Lung (tissue), 12 donors: ENCODE data around the gene DIS3L2. TPM values are rescaled to one million over a fixed set of nuclear protein-coding genes. Genes with fewer than 3 reads are reported as not detected.
"Not testable (repeated sequence)": the region's sequence is repeated elsewhere in the genome, so short reads cannot be mapped to it uniquely, and the experiment has no call there.

Experiments used
- ATAC-seq: fragments of 200-7000 bp; cut with Tn5 transposase; one replicate; pipeline ENCODE4 v1.9.1; 2020; ENCODE audit warnings: moderate number of reproducible peaks; ENCODE audit not compliant: insufficient read depth, low FRiP score
- DNase-seq, 3 donors: peaks; one replicate each; pipeline ENCODE4 v3.0.0-alpha.2; 2013 to 2017
- H3K27ac ChIP-seq, 2 donors: one replicate each; pipeline ENCODE4 v1.5.1; 2013; ENCODE audit warnings: mild to moderate bottlenecking in 2 of 2, moderate library complexity in 2 of 2, control low read depth in 1 of 2, inconsistent platforms in 1 of 2, low read depth in 1 of 2, low read length in 1 of 2
- H3K27me3 ChIP-seq, 3 donors: one replicate each; pipeline ENCODE4 v1.5.1; 2013; ENCODE audit warnings: low read length in 2 of 3; ENCODE audit not compliant: control insufficient read depth in 3 of 3, insufficient read depth in 3 of 3
- H3K36me3 ChIP-seq, 4 donors: one replicate each; pipeline ENCODE4 v1.5.1; 2013; ENCODE audit warnings: low read length in 4 of 4, mild to moderate bottlenecking in 1 of 4, moderate library complexity in 1 of 4; ENCODE audit not compliant: control insufficient read depth in 4 of 4, insufficient read depth in 4 of 4
- H3K4me1 ChIP-seq, 5 donors: one replicate each; pipeline ENCODE4 v1.5.1; 2013; ENCODE audit warnings: low read length in 5 of 5, mild to moderate bottlenecking in 2 of 5, moderate library complexity in 1 of 5; ENCODE audit not compliant: control insufficient read depth in 5 of 5, insufficient read depth in 5 of 5
- H3K4me3 ChIP-seq: one replicate; pipeline ENCODE4 v1.5.1; 2013; ENCODE audit warnings: mild to moderate bottlenecking, control low read depth, moderate library complexity
- H3K9ac ChIP-seq, 2 donors: one replicate each; pipeline ENCODE4 v1.5.1; 2013; ENCODE audit warnings: low read length in 2 of 2, control low read depth in 1 of 2; ENCODE audit not compliant: insufficient read depth in 1 of 2
- H3K9me3 ChIP-seq, 4 donors: one replicate each; pipeline ENCODE4 v1.5.1; 2013; ENCODE audit warnings: low read length in 3 of 4, mild to moderate bottlenecking in 1 of 4, moderate library complexity in 1 of 4; ENCODE audit not compliant: control insufficient read depth in 4 of 4, insufficient read depth in 3 of 4
- WGBS, 2 donors: extraction: QIAGEN DNeasy Blood & Tissue Kit; methylation state at CpG; one replicate each; pipeline ENCODE4 v1.1.7; 2013; 5-methylcytosine and 5-hydroxymethylcytosine counted together
- polyA plus RNA-seq, 2 donors: library from polyadenylated mRNA; stranded (reverse); fragments of 200-250 nt; gene quantifications; one replicate each; pipeline ENCODE4 v1.2.1, GENCODE V29; 2013
- total RNA-seq, 2 donors: library from RNA; depleted of rRNA in 1 of 2; stranded (reverse); fragments of >200 nt in 1 of 2; gene quantifications; one replicate each; pipeline ENCODE4 v1.2.1, GENCODE V29; 2014 to 2021
- TF ChIP-seq, protein P1 (sequence below): IDR thresholded peaks from 2 replicates; pipeline ENCODE4 v1.5.1; 2012; ENCODE audit warnings: mild to moderate bottlenecking; ENCODE audit errors: control extremely low read depth, extremely low read depth
- donor health status: control.
- donor health status: control.
- donor health status: Bipolar disorder and iron deficiency.
- donor health status: healthy.
- donor health status: DM: yes; HTN: yes; CAD: no.

The DIS3L2 gene
- total and polyA plus RNA-seq, 4 donors, result 12.7 to 41.0 (median 31.1) TPM

DNA sequence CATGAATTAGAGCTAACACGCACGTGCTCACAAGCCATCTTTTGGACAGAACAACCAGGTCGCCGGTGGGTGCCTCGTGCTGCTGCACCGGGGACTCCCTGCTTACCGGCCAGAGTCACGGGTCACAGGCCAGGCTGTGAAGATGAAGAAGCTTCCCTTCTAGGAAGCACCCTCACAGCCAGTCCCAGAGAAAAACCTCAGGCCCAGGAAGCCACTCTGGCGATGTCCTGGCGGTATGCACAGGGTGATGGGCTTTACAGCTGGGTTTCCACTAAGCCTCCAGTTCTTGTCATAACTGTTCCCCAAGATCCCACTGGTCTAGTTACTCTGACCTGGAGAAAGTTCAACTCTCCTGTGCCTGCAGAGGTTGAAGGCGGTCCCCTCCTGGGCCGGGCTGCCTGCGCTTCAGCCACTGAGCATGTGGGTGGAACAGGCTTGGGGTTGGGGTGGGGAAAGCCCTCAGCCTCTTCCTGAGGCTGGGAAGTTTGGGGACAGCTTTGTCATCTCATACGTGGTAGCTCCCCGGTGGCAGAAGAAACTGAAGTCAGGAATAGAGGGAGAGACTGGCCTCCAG is 15.2 kb upstream of the DIS3L2 start:
- Histone ChIP-seq H3K4me1 (no peaks in the 10 kb centered on the region), H3K27me3 (no peaks in the 10 kb centered on the region), H3K27ac (no peak overlapping the region), H3K4me3 (no peak overlapping the region), H3K36me3 (no peaks in the 10 kb centered on the region), H3K9me3 (no peaks in the 10 kb centered on the region), H3K9ac (no peak overlapping the region)
- TF ChIP-seq, protein P1, sequence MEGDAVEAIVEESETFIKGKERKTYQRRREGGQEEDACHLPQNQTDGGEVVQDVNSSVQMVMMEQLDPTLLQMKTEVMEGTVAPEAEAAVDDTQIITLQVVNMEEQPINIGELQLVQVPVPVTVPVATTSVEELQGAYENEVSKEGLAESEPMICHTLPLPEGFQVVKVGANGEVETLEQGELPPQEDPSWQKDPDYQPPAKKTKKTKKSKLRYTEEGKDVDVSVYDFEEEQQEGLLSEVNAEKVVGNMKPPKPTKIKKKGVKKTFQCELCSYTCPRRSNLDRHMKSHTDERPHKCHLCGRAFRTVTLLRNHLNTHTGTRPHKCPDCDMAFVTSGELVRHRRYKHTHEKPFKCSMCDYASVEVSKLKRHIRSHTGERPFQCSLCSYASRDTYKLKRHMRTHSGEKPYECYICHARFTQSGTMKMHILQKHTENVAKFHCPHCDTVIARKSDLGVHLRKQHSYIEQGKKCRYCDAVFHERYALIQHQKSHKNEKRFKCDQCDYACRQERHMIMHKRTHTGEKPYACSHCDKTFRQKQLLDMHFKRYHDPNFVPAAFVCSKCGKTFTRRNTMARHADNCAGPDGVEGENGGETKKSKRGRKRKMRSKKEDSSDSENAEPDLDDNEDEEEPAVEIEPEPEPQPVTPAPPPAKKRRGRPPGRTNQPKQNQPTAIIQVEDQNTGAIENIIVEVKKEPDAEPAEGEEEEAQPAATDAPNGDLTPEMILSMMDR, result no peak
- WGBS, 2 donors, result 88 to 94% methylated on average over 15 of the region's 15 CpGs
- DNase-seq (no peak), ATAC-seq (no peak)

DNA sequence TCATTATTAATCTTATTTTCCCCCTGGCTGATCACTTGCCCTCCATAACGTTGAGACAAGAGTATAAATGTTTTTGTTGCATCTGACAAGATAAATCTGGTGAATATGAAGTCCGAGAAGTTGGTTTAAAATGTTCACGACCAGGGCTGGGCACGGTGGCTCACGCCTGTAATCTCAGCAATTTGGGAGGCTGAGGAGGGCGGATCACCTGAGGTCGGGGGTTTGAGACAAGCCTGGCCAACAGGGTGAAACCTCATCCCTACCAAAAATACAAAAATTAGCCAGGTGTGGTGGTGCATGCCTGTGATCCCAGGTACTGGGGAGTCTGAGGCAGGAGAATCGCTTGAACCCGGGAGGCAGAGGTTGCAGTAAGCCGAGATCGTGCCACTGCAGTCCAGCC is 14.4 kb upstream of the DIS3L2 start:
- not testable (repeated sequence) for H3K36me3 ChIP-seq, H3K9me3 ChIP-seq, H3K4me3 ChIP-seq, H3K4me1 ChIP-seq, ATAC-seq, H3K9ac ChIP-seq, H3K27me3 ChIP-seq, H3K27ac ChIP-seq, DNase-seq
- WGBS, 2 donors, result 84 to 85% methylated on average over 11 of the region's 11 CpGs

DNA sequence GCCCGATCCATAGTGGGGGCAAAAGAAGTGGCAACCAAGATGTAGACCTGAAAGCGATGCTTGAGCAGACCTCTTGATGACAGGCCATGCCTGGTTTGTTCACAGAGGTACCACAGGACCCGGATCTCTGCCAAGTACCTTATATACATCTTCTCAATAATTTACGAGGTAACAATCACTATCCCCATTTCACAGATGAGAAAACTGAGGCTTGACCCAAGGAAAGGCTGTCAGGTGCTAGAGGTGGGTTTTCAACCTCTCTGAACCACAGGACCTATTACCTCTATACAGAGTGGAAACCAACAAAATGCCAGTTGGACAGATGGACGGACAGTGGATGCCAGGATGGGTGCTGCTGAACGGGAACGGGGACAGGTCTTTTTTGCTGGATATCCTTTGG is 13.8 kb upstream of the DIS3L2 start:
- Histone ChIP-seq H3K27me3 (no peaks in the 10 kb centered on the region), H3K4me3 (no peak overlapping the region), H3K4me1 (no peaks in the 10 kb centered on the region), H3K36me3 (no peaks in the 10 kb centered on the region), H3K27ac (no peak overlapping the region), H3K9me3 (no peaks in the 10 kb centered on the region), H3K9ac (no peak overlapping the region)
- DNase-seq (no peak), ATAC-seq (no peak)
- TF ChIP-seq, protein P1, result no peak
- 88 to 96% methylated on average over 7 of the region's 7 CpGs for whole genome bisulfite sequencing, 2 donors

DNA sequence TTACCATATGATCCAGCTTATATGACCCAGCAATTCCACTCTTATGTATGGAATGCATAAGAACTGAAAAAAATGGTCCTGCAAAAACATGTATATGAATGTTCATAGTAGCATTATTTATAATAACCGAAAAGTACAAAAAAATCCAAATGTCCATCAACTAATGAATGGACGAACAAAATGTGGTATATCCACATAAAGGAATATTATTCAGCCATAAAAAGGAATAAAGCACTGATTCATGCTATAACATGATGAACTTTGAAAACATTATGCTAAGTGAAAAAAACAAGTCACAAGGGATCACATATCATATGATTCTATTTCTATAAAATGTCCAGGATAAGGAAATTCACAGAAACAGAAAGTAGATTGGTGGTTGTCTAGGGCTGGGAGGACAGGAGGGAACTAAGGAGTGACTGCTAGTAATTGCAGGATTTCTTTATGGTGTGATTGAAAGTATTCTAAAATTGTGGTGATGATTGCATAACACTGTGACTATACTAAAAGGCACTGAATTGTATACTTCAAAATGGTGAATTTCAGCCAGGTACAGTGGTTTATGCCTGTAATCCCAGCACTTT is 10.0 kb upstream of the DIS3L2 start:
- ATAC-seq, result no peak
- Histone ChIP-seq H3K9ac (no peak overlapping the region), H3K36me3 (no peaks in the 10 kb centered on the region), H3K4me1 (no peaks in the 10 kb centered on the region), H3K27ac (no peak overlapping the region), H3K27me3 (peaks cover 0 to 2% (median 0%) of the 10 kb centered on the region in 3 donors), H3K4me3 (no peak overlapping the region), H3K9me3 (no peaks in the 10 kb centered on the region)
- TF ChIP-seq, protein P1, result no peak
- 96 to 100% methylated on average over 2 of the region's 2 CpGs for WGBS, 2 donors
- DNase-seq, result no peak
